HG02852 (cell line): ENCODE results near the gene THYN1.
"Not testable (repeated sequence)": the region's sequence is repeated elsewhere in the genome, so short reads cannot be mapped to it uniquely, and the experiment has no call there.

Source experiments
- ATAC-seq: cut with Tn5 transposase; IDR thresholded peaks from one replicate; pipeline ENCODE4 v1.9.1; 2021; ENCODE audit warnings: mild to moderate bottlenecking, moderate library complexity; ENCODE audit not compliant: unreplicated experiment

The THYN1 gene

GRCh38 chr11:134275534-134276395 lies 22.6 kb upstream of the THYN1 start, which contains the start of gene GLB1L3:
GLB1L3 (plus strand) TSS chr11:134276379; CDS start chr11:134276741, 362 bp downstream.
- peak; percentile 75 for ATAC-seq

- ATAC-seq = no peak
These were observed 22.0 kb upstream of the THYN1 start for GRCh38 chr11:134275188-134275533.

GRCh38 chr11:134273317-134273712 lies 20.2 kb upstream of the THYN1 start:
- ATAC-seq = no peak

- no peak for ATAC-seq
These were observed 19.5 kb upstream of the THYN1 start for GRCh38 chr11:134272381-134273316.

DNA sequence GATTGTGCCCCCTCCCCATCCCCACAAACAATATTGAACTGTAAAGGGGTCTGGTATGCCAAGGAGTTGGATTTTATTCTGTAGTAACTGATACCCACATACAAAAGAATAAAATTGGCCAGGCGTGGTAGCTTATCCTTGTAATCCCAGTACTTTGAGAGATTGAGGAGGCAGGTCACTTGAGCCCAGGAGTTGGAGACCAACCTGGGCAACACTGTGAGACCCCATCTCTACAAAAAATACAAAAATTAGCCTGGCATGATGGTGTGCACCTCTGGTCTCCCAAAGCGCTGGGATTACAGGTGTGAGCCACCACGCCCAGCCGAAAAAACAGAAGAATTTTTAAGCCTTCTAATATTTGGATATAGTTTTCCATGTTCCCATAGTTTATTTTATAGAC lies 18.8 kb upstream of the THYN1 start:
- ATAC-seq = no peak

- ATAC-seq = peak; percentile 59
These were observed 17.1 kb upstream of the THYN1 start for GRCh38 chr11:134270250-134270714.

- no peak for ATAC-seq
These were observed 14.8 kb upstream of the THYN1 start for GRCh38 chr11:134267966-134268365.

DNA sequence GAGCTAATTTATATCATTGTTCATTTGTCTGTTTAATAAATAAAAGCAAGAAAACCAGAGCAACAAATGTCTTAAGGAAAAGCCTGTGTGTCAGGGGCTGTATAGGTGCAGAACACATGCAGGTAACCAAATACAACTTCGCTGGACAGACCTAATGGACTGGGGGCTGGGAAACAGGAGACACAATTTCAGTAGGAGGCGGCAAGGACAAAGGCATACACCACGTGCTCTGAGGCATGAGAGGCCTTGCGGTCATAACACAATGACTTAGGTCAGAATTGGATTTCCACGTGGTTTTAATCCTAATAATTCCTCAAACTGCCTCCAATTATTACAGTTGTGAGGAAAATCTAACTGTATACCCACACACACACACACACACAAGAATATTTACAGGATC lies 14.3 kb upstream of the THYN1 start:
- no peak for ATAC-seq

- ATAC-seq = no peak
These were observed 13.7 kb upstream of the THYN1 start for GRCh38 chr11:134266841-134267251.

- ATAC-seq = no peak
These were observed 13.3 kb upstream of the THYN1 start for GRCh38 chr11:134266440-134266839.

DNA sequence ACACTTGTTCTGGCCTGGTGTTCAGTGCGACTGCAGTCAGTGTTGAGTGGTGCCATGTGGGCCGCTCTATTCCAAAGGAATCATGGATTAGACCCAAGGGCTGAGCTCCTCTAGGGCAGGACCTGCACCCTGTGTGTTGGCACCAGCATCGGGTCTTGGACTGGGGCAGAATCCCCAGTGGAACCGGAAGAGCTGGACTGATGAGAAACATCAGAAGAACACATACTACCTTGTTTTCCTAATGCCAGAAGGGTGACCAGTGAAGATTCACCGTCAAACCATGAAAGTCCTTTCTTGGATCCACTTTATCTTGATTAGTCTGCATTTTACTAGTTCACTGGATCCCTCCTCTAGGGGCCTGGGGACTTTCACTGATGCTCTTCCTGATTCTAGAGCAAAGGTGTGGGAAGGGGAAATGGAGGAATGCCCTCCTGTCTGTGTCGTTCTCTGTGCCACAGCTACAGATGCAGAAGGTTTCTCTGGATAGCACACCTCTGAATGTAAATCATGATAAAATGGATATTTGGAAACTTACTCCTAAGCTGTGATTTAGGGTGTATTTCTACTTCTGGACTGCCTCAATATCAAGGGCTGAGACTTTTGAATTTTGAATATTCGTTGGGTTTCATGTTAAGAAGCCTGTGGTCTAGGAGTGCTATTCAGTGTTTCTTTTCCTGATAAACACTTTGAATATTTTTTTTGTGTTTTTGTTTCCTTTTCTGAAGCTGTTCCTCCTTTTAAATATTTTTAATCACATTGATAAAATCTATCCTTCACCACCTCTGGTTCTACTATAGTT lies 12.0 kb upstream of the THYN1 start:
- ATAC-seq = no peak

DNA sequence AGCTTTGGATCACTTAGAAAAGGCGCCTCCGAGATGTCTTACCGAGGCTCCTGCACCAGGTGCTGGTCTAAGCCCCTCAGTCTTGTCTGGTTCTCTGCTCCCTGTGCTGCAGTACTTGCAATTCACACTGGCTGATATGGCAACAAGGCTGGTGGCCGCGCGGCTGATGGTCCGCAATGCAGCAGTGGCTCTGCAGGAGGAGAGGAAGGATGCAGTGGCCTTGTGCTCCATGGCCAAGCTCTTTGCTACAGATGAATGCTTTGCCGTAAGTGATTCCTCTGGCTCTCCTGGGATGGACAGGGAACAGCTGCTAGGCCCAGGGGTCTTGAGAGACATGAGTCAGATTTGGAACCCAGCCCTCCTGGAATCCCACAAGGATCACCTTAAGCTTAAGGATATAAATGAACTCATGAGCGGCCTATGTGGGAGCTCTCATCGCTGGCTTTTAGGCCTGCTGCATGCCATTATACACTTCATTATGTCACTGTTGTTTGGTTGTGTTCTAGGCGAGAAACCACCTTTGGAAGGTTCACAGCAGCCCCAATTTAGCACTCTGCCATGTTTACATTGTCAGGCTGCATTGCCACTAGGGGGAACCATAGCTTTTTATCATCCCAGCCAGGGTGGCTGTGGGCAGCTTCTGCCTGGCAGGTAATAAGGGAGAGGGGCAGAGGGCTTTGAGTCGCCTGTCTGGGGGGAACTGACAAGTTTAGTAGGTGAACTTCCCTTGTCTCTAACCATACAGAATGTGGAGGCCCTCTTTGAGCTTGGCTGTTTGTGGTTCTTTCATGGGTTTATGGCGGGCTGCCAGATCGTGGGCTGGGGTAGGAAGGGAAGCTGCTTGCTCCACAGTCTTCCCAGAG lies 8.7 kb upstream of the THYN1 start:
- no peak for ATAC-seq

DNA sequence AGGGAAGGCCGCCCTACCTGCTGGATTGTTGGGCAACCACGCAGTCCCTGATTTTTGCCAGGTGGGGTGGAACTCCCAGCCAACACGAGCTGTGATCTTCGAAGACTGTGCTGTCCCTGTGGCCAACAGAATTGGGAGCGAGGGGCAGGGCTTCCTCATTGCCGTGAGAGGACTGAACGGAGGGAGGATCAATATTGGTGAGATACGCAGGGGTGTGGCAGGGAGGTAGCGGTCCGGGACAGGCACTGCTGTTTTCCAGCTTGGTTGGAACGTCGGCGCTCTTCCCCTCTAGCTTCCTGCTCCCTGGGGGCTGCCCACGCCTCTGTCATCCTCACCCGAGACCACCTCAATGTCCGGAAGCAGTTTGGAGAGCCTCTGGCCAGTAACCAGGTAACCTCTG lies 7.8 kb upstream of the THYN1 start:
- ATAC-seq = no peak

- ATAC-seq = no peak
These were observed 7.4 kb upstream of the THYN1 start for GRCh38 chr11:134260503-134260902.

DNA sequence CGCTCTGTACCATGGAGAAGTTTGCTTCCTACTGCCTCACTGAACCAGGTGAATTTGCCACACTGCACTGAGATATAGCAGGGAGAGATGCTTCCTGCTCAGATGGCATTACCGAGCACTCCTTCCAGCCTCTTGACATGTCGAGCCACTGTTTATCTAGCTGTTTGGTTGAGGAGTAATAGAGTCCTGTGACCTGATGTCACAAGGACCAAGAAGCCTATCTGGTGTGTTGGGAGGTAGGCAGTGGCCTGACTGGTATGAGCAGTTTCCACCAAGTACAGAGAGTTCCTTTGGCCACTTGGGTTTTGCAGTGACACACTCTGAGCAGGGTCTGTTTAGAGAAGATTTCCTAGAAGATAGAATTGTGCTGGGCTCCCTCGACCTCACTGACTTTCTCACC lies 5.4 kb upstream of the THYN1 start:
- no peak for ATAC-seq

DNA sequence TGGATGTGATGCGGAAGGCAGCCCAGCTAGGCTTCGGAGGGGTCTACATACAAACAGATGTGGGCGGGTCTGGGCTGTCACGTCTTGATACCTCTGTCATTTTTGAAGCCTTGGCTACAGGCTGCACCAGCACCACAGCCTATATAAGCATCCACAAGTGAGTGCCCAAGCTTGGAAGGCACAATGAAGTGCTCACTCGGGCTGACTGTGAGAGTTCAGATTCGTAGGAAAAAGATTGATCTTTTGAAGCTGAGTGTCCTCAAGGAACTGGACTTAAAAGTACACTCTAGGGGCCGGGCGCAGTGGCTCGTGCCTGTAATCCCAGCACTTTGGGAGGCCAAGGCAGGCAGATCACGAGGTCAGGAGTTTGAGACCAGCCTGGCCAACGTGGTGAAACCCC lies 3.9 kb upstream of the THYN1 start:
- ATAC-seq = no peak

DNA sequence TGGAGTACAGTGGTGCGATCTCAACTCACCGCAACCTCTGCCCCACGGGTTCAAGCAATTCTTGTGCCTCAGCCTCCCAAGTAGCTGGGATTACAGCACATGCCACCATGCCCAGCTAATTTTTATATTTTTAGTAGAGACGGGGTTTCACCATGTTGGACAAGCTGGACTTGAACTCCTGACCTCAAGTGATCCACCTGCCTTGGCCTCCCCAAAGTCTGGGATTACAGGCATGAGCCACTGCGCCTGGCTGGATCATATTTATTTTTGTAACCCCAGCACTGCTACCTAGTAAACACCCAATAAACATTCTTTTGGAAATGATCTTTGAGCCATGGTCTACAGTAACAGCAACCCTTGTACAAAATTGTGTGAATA lies 2.0 kb upstream of the THYN1 start:
- ATAC-seq = not testable (repeated sequence)

- no peak for ATAC-seq
These were observed 1.5 kb upstream of the THYN1 start for GRCh38 chr11:134254433-134255183.
